ENCODE measurements around the gene RAD51B. TPM values are rescaled to one million over a fixed set of nuclear protein-coding genes. Genes with fewer than 3 reads are reported as not detected.

Gene RAD51B
- total and polyA plus RNA-seq, 2 experiments from 2014 or later: 10.1 to 18.0 TPM

DNA sequence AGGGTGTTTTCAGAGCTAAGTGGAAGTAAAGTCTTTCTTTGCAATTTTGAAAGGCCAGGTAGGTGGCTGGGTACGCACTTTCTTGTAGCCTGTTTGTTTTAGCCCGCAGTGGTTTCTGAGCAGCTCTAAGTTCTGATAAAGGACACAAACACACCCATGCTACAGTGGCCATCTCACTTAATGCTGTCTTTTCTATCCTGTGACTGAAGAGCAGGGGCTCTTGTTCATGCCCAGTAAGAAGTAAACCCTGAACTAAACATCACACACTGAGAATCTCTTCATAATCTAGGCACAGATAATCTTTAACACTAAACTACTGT is 427.2 kb downstream of the RAD51B start:
- H3K4me3 ChIP-seq: no peak overlapping the region
- no peak for DNase-seq (ENCODE audit: low spot score)
- H3K4me1 ChIP-seq (ENCODE audit: insufficient read depth): peaks cover 84% of the 10 kb centered on the region
- H2AFZ ChIP-seq: no peak overlapping the region
- H4K20me1 ChIP-seq (ENCODE audit: insufficient read depth, poor library complexity, severe bottlenecking): no peaks in the 10 kb centered on the region
- TF ChIP-seq EZH2phosphoT487 (IDR thresholded peaks at IDR 0.05; ENCODE audit: low read depth, severe bottlenecking, unreplicated experiment): no peak
- TF ChIP-seq, protein P1, sequence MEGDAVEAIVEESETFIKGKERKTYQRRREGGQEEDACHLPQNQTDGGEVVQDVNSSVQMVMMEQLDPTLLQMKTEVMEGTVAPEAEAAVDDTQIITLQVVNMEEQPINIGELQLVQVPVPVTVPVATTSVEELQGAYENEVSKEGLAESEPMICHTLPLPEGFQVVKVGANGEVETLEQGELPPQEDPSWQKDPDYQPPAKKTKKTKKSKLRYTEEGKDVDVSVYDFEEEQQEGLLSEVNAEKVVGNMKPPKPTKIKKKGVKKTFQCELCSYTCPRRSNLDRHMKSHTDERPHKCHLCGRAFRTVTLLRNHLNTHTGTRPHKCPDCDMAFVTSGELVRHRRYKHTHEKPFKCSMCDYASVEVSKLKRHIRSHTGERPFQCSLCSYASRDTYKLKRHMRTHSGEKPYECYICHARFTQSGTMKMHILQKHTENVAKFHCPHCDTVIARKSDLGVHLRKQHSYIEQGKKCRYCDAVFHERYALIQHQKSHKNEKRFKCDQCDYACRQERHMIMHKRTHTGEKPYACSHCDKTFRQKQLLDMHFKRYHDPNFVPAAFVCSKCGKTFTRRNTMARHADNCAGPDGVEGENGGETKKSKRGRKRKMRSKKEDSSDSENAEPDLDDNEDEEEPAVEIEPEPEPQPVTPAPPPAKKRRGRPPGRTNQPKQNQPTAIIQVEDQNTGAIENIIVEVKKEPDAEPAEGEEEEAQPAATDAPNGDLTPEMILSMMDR (IDR thresholded peaks at IDR 0.05; ENCODE audit: poor library complexity): no peak
- TF ChIP-seq EZH2 (IDR thresholded peaks at IDR 0.05; ENCODE audit: borderline replicate concordance): no peak
- no peaks in the 10 kb centered on the region for H3K36me3 ChIP-seq (replicated peaks; ENCODE audit: insufficient read depth, low read depth)
- H3K9me2 ChIP-seq (replicated peaks; ENCODE audit: insufficient read depth): no peaks in the 10 kb centered on the region
- H3K4me2 ChIP-seq: peak overlapping the region; percentile 21
- 13% methylated on average over 2 of the region's 2 CpGs for WGBS (ENCODE audit: low lambda C conversion rate, missing lambda C conversion rate)
- H3K27ac ChIP-seq: peak overlapping the region; percentile 93
- no peaks in the 10 kb centered on the region for H3K79me2 ChIP-seq
- no peaks in the 10 kb centered on the region for H3K9me3 ChIP-seq (ENCODE audit: low read depth)
- H3K27me3 ChIP-seq: no peaks in the 10 kb centered on the region

DNA sequence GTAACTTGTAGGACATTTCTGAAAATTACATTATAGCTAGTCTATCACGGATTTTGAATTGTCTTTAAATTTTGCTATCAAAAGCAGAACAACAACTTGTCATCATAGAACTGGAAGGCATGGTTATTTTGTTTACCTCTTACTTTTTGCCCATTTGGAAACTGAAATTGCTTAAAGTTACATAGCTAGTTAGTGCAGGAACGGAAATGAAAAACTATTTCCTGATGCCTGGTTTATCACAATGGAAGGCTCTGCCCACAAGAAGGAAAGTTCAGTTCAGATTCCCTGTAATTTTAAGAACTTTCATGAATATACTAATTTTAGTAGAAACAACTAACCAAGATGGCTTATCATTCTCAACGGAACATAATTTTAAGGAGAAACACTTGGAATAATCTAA is 427.7 kb downstream of the RAD51B start:
- H3K4me1 ChIP-seq (ENCODE audit: insufficient read depth): peaks cover 81% of the 10 kb centered on the region
- H3K9me3 ChIP-seq (ENCODE audit: low read depth): no peaks in the 10 kb centered on the region
- H3K27ac ChIP-seq: peak overlapping the region; percentile 93
- no peak overlapping the region for H2AFZ ChIP-seq
- H3K36me3 ChIP-seq (replicated peaks; ENCODE audit: insufficient read depth, low read depth): no peaks in the 10 kb centered on the region
- no peaks in the 10 kb centered on the region for H3K9me2 ChIP-seq (replicated peaks; ENCODE audit: insufficient read depth)
- no peaks in the 10 kb centered on the region for H3K79me2 ChIP-seq
- H3K4me3 ChIP-seq: no peak overlapping the region
- no peak for DNase-seq (ENCODE audit: low spot score)
- H3K4me2 ChIP-seq: peak overlapping the region; percentile 21
- WGBS (ENCODE audit: low lambda C conversion rate, missing lambda C conversion rate): 70% methylated on average over 3 of the region's 3 CpGs
- no peaks in the 10 kb centered on the region for H4K20me1 ChIP-seq (ENCODE audit: insufficient read depth, poor library complexity, severe bottlenecking)
- no peaks in the 10 kb centered on the region for H3K27me3 ChIP-seq
- no peak for TF ChIP-seq EZH2 (IDR thresholded peaks at IDR 0.05; ENCODE audit: borderline replicate concordance)
- TF ChIP-seq, protein P1 (IDR thresholded peaks at IDR 0.05; ENCODE audit: poor library complexity): no peak
- TF ChIP-seq EZH2phosphoT487 (IDR thresholded peaks at IDR 0.05; ENCODE audit: low read depth, severe bottlenecking, unreplicated experiment): no peak

DNA sequence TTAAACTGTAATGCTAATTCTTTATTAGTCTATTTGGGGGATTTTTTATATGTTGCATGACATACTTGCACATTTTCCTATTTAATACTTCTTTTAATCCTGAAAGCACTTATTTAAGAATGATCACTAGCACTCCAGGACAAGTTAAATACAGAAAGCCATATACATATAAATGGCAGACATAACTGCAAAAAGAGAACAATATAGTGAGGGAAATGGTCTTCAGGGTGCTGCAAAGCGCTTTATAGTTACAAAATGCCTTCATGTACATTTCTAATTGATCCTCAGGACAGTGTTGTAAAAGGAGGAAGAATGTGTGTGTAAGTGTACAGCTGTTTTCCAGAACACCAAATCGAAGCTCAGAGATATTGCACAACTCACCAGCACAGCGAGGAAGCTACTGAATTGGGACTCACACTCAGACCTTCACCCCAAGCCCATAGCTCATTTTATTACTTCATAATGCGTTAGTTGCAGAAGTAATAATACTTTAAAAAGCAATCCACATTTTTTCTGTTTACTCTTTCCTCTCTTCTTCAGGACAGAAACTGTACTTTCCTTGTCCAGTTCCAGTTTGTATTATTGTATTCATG is 428.2 kb downstream of the RAD51B start:
- no peak overlapping the region for H3K4me3 ChIP-seq
- H3K4me1 ChIP-seq (ENCODE audit: insufficient read depth): peaks cover 76% of the 10 kb centered on the region
- peak overlapping the region; percentile 93 for H3K27ac ChIP-seq
- no peaks in the 10 kb centered on the region for H3K9me3 ChIP-seq (ENCODE audit: low read depth)
- no peaks in the 10 kb centered on the region for H4K20me1 ChIP-seq (ENCODE audit: insufficient read depth, poor library complexity, severe bottlenecking)
- H3K27me3 ChIP-seq: no peaks in the 10 kb centered on the region
- TF ChIP-seq, protein P1 (IDR thresholded peaks at IDR 0.05; ENCODE audit: poor library complexity): no peak
- no peak for TF ChIP-seq EZH2 (IDR thresholded peaks at IDR 0.05; ENCODE audit: borderline replicate concordance)
- no peak for TF ChIP-seq EZH2phosphoT487 (IDR thresholded peaks at IDR 0.05; ENCODE audit: low read depth, severe bottlenecking, unreplicated experiment)
- H3K79me2 ChIP-seq: no peaks in the 10 kb centered on the region
- DNase-seq (ENCODE audit: low spot score): no peak
- no peaks in the 10 kb centered on the region for H3K36me3 ChIP-seq (replicated peaks; ENCODE audit: insufficient read depth, low read depth)
- H2AFZ ChIP-seq: no peak overlapping the region
- 40% methylated on average over 4 of the region's 4 CpGs for WGBS (ENCODE audit: low lambda C conversion rate, missing lambda C conversion rate)
- H3K4me2 ChIP-seq: peak overlapping the region; percentile 21
- H3K9me2 ChIP-seq (replicated peaks; ENCODE audit: insufficient read depth): no peaks in the 10 kb centered on the region

All from hepatocyte (in vitro differentiated cells).